HepG2 (cell line): ENCODE data around the gene EFCAB8. TPM values are rescaled to one million over a fixed set of nuclear protein-coding genes. Genes with fewer than 3 reads are reported as not detected.

Experiments used
- ARHGAP35 ChIP-seq: sonication (generic); formaldehyde crosslinking; IDR thresholded peaks from 2 replicates; pipeline ENCODE4 v1.9.0; 2022; ENCODE audit warnings: mild to moderate bottlenecking, inconsistent platforms, moderate library complexity, missing genetic modification reagents, borderline replicate concordance
- BCL3 ChIP-seq: sonication (generic); formaldehyde crosslinking; IDR thresholded peaks from 2 replicates; pipeline ENCODE4 v1.5.1; 2020; ENCODE audit warnings: mild to moderate bottlenecking, missing genetic modification reagents, moderate library complexity
- CREM ChIP-seq, 2 experiments: sonication (generic) in 1 of 2; formaldehyde crosslinking in 1 of 2; IDR thresholded peaks; 2 replicates each; pipeline versions ENCODE4 v1.4.0 to v1.6.1; 2016 to 2020; ENCODE audit warnings: antibody characterized with exemption in 1 of 2, mild to moderate bottlenecking in 1 of 2, missing genetic modification reagents in 1 of 2
- FOXM1 ChIP-seq: sonication (generic); formaldehyde crosslinking; IDR thresholded peaks from 2 replicates; pipeline ENCODE4 v1.5.0; 2020; ENCODE audit warnings: missing genetic modification reagents
- GLI4 ChIP-seq: sonication (generic); formaldehyde crosslinking; IDR thresholded peaks from 2 replicates; pipeline ENCODE4 v1.5.1; 2020; ENCODE audit warnings: missing genetic modification reagents, mild to moderate bottlenecking, moderate library complexity, borderline replicate concordance
- MAZ ChIP-seq, 2 experiments: sonication (generic) in 1 of 2; formaldehyde crosslinking in 1 of 2; IDR thresholded peaks; 2 replicates each; pipeline versions ENCODE4 v1.5.0 to v1.6.1; 2012 to 2020; ENCODE audit warnings: low read depth in 2 of 2, mild to moderate bottlenecking in 2 of 2, borderline replicate concordance in 1 of 2, improper control_type of control experiment in 1 of 2, low read length in 1 of 2, missing genetic modification reagents in 1 of 2, moderate library complexity in 1 of 2
- NFATC3 ChIP-seq: sonication (generic); formaldehyde crosslinking; IDR thresholded peaks from 2 replicates; pipeline ENCODE4 v1.5.1; 2020; ENCODE audit warnings: mild to moderate bottlenecking, missing genetic modification reagents
- NFKB2 ChIP-seq: sonication (generic); formaldehyde crosslinking; IDR thresholded peaks from 2 replicates; pipeline ENCODE4 v1.4.0; 2020; ENCODE audit warnings: missing genetic modification reagents, borderline replicate concordance
- NR0B2 ChIP-seq: sonication (generic); formaldehyde crosslinking; IDR thresholded peaks from 2 replicates; pipeline ENCODE4 v1.4.0; 2020; ENCODE audit warnings: mild to moderate bottlenecking, missing genetic modification reagents
- PITX1 ChIP-seq: sonication (generic); formaldehyde crosslinking; IDR thresholded peaks from 2 replicates; pipeline ENCODE4 v1.5.1; 2020; ENCODE audit warnings: mild to moderate bottlenecking, missing genetic modification reagents
- PRDM4 ChIP-seq: sonication (generic); formaldehyde crosslinking; IDR thresholded peaks from 2 replicates; pipeline ENCODE4 v1.9.0; 2021; ENCODE audit warnings: missing genetic modification reagents, borderline replicate concordance
- SKIL ChIP-seq: sonication (generic); formaldehyde crosslinking; IDR thresholded peaks from 2 replicates; pipeline ENCODE4 v1.8.0; 2022; ENCODE audit warnings: missing genetic modification reagents, mild to moderate bottlenecking, moderate library complexity, borderline replicate concordance
- TEAD2 ChIP-seq: sonication (generic); formaldehyde crosslinking; IDR thresholded peaks from 2 replicates; pipeline ENCODE4 v1.9.0; 2021; ENCODE audit warnings: missing genetic modification reagents
- TFE3 ChIP-seq: IDR thresholded peaks from 2 replicates; pipeline ENCODE4 v1.6.1; 2016
- ZNF253 ChIP-seq: sonication (generic); formaldehyde crosslinking; IDR thresholded peaks from 2 replicates; pipeline ENCODE4 v1.8.0; 2022; ENCODE audit warnings: mild to moderate bottlenecking, missing genetic modification reagents, borderline replicate concordance
- ZNF441 ChIP-seq: sonication (generic); formaldehyde crosslinking; IDR thresholded peaks from 2 replicates; pipeline ENCODE4 v1.7.0; 2021; ENCODE audit warnings: missing genetic modification reagents, borderline replicate concordance
- ZNF563 ChIP-seq: sonication (generic); formaldehyde crosslinking; IDR thresholded peaks from 2 replicates; pipeline ENCODE4 v1.8.0; 2022; ENCODE audit warnings: mild to moderate bottlenecking, moderate library complexity, missing genetic modification reagents
- ZNF605 ChIP-seq: sonication (generic); formaldehyde crosslinking; IDR thresholded peaks from 2 replicates; pipeline ENCODE4 v1.8.0; 2022; ENCODE audit warnings: mild to moderate bottlenecking, missing genetic modification reagents
- ZNF629 ChIP-seq: sonication (generic); formaldehyde crosslinking; conservative IDR thresholded peaks from 2 replicates; pipeline ENCODE4 v1.5.0; 2020; ENCODE audit warnings: missing genetic modification reagents
- ZNF720 ChIP-seq: sonication (generic); formaldehyde crosslinking; IDR thresholded peaks from 2 replicates; pipeline ENCODE4 v1.4.0; 2020; ENCODE audit warnings: missing genetic modification reagents
- ZSCAN25 ChIP-seq: sonication (generic); formaldehyde crosslinking; IDR thresholded peaks from 2 replicates; pipeline ENCODE4 v1.8.0; 2022; ENCODE audit warnings: mild to moderate bottlenecking, missing genetic modification reagents
- polyA plus RNA-seq, 8 experiments: library from polyadenylated mRNA; depleted of rRNA in 3 of 8; stranded (reverse) in 7 of 8; unstranded in 1 of 8; fragments of >200 nt; fragmentation: Illumina TruSeq in 4 of 8; extraction: Trizol in 4 of 8; gene quantifications; 2 replicates each; pipeline versions ENCODE4 v1.2.1 to v1.2.3, GENCODE V29; 2011 to 2016; ENCODE audit warnings: low read depth in 4 of 8, missing spikeins in 1 of 8, mixed read lengths in 1 of 8; ENCODE audit not compliant: insufficient read depth in 1 of 8
- total RNA-seq, 5 experiments: library from RNA; depleted of rRNA; stranded (reverse); fragments of >200 nt; fragmentation: Illumina TruSeq; extraction: Trizol; gene quantifications; 2 replicates each; pipeline ENCODE4 v1.2.3, GENCODE V29; 2016; ENCODE audit warnings: low read depth in 1 of 5

Gene EFCAB8
- total and polyA plus RNA-seq, 2 of the 13 experiments (the other 11 are each of a cell fraction or from before 2014, with no cell fraction given): 0.15 to 0.22 TPM

GRCh38 chr20:33006776-33007375 lies 148.2 kb downstream of the EFCAB8 start (continued):
- no peak for TF ChIP-seq NFKB2 (CRISPR knock-in tag)
- peak; percentile 67; the same call in 1 of the 2 replicates for TF ChIP-seq TFE3
- no peak for TF ChIP-seq ZNF720
- TF ChIP-seq ZNF605 (CRISPR knock-in tag): no peak
- 0 out of 2 replicates have a peak, but pooled peaks have one; percentile 90 for TF ChIP-seq NFATC3 (CRISPR knock-in tag)
- TF ChIP-seq CREM (IDR thresholded peaks at IDR 0.05): no peak; the same call in 1 of the 2 replicates
- TF ChIP-seq CREM (CRISPR knock-in tag; IDR thresholded peaks at IDR 0.05): no peak
- no peak for TF ChIP-seq PRDM4
- TF ChIP-seq FOXM1 (CRISPR knock-in tag): no peak
- 0 out of 2 replicates have a peak, but pooled peaks have one; percentile 6 for TF ChIP-seq ZNF563
- no peak; the same call in 1 of the 2 replicates for TF ChIP-seq ZNF253
- no peak for TF ChIP-seq ZNF441 (CRISPR knock-in tag)
- TF ChIP-seq PITX1 (CRISPR knock-in tag): peak; percentile 51
- no peak for TF ChIP-seq BCL3
- TF ChIP-seq NR0B2: no peak; the same call in 1 of the 2 replicates
- TF ChIP-seq ZSCAN25 (CRISPR knock-in tag): no peak
- TF ChIP-seq SKIL (CRISPR knock-in tag): no peak; the same call in 1 of the 2 replicates
- TF ChIP-seq ARHGAP35: no peak
- no peak for TF ChIP-seq TEAD2 (CRISPR knock-in tag)
- TF ChIP-seq GLI4 (CRISPR knock-in tag): peak; percentile 91; the same call in 1 of the 2 replicates
- peak; percentile 49 for TF ChIP-seq ZNF629 (CRISPR knock-in tag)
- TF ChIP-seq MAZ (IDR thresholded peaks at IDR 0.05; ENCODE audit: borderline replicate concordance, low read depth, low read length): no peak
- no peak; the same call in 1 of the 2 replicates for TF ChIP-seq MAZ (CRISPR knock-in tag; IDR thresholded peaks at IDR 0.05; ENCODE audit: low read depth)
